SK-N-MC (cell line): ENCODE measurements around the gene SMC1B.
A peak's percentile ranks its signal among the peaks of the same experiment; 100 is the strongest.

ENCODE experiments used
- DNase-seq: peaks from one replicate; pipeline ENCODE4 v3.0.0-alpha.2; 2011; ENCODE audit warnings: low read depth, low spot score
- H3K27ac ChIP-seq: fragments of 200-600 bp; sonication (generic); 2 replicates; pipeline ENCODE4 v1.5.1; 2016; ENCODE audit warnings: mixed run types
- H3K36me3 ChIP-seq: fragments of 200-600 bp; sonication (generic); 2 replicates; pipeline ENCODE4 v1.6.1; 2017; ENCODE audit warnings: antibody characterized with exemption, low read length, mixed read lengths; ENCODE audit not compliant: insufficient read depth
- H3K4me3 ChIP-seq: fragments of 200-600 bp; sonication (generic); 2 replicates; pipeline ENCODE4 v1.5.1; 2016
- H3K9ac ChIP-seq: fragments of 200-600 bp; sonication (generic); 2 replicates; pipeline ENCODE4 v1.8.0; 2017; ENCODE audit warnings: mixed run types, mixed read lengths; ENCODE audit not compliant: insufficient read length
- H3K9me3 ChIP-seq: fragments of 200-600 bp; sonication (generic); 2 replicates; pipeline ENCODE4 v1.6.1; 2017; ENCODE audit warnings: low read depth, mild to moderate bottlenecking, antibody characterized with exemption, low read length, moderate library complexity, mixed read lengths
- EZH2 ChIP-seq: fragments of 200-600 bp; sonication (generic); IDR thresholded peaks from one replicate; pipeline ENCODE4 v1.6.1; 2017; ENCODE audit warnings: antibody characterized with exemption
- FOXP2 ChIP-seq: optimal IDR thresholded peaks from 2 replicates; pipeline ENCODE3; 2011; ENCODE audit warnings: mild to moderate bottlenecking, moderate library complexity; ENCODE audit not compliant: insufficient read depth; ENCODE audit errors: extremely low read length, control extremely low read depth
- POLR2AphosphoS5 ChIP-seq: IDR thresholded peaks from 2 replicates; pipeline ENCODE4 v1.6.1; 2012; ENCODE audit warnings: mild to moderate bottlenecking, low read depth, low read length, borderline replicate concordance

SMC1B gene

GRCh38 chr22:45318558-45319323 lies 94.7 kb downstream of the SMC1B start:
- no peaks in the 10 kb centered on the region for H3K9me3 ChIP-seq
- peak overlapping the region; percentile 45 for H3K4me3 ChIP-seq
- H3K9ac ChIP-seq, result peak overlapping the region; percentile 65
- peaks cover 14% of the 10 kb centered on the region; the same call in 1 of the 2 replicates for H3K36me3 ChIP-seq
- H3K27ac ChIP-seq, result peak overlapping the region; percentile 92
- DNase-seq, result no peak
- TF ChIP-seq POLR2AphosphoS5, result no peak
- no peak for TF ChIP-seq FOXP2
- TF ChIP-seq EZH2, result no peak

GRCh38 chr22:45318168-45318557 lies 95.2 kb downstream of the SMC1B start:
- Histone ChIP-seq H3K36me3 (peaks cover 8% of the 10 kb centered on the region; the same call in 1 of the 2 replicates), H3K9ac (no peak overlapping the region), H3K27ac (peak overlapping the region; percentile 92), H3K9me3 (no peaks in the 10 kb centered on the region), H3K4me3 (peak overlapping the region; percentile 45)
- peak; percentile 69 for DNase-seq
- TF ChIP-seq FOXP2 (no peak), EZH2 (no peak), POLR2AphosphoS5 (no peak)

DNA sequence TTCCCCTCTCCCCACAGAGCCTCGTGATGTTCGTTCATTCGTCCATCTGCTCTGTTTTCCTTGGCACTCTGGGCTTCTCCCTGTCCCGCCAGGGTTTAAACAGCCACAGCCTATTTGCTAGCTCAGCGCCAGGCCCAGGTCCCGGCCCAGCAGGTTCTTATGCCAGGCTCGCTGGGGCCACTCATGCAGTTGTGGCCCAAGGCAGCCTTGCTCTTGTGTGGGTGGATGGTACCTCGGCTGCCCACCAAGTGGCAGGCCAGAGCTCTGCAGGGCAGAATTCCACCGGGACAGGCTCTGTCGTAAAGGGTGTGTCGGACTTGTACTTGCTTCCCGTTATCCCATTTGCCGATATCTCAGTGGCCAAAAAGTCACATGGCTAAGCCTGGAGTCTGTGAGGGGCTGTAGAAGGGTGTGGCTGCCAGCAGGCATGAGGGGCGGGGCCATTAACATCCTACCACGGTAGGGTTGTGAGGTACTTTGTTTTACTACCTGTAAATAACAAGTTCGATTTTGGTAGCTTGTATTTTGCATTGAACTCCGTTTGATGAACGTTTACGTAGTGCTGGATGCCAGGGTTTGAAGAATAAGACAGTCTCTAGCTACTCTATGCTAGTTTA lies 95.7 kb downstream of the SMC1B start:
- no peak for DNase-seq

GRCh38 chr22:45316796-45317526 lies 96.4 kb downstream of the SMC1B start:
- no peak for DNase-seq
- Histone ChIP-seq H3K9ac (no peak overlapping the region), H3K27ac (0 out of 2 replicates have a peak overlapping the region, but pooled peaks have one; percentile 35), H3K36me3 (no peaks in the 10 kb centered on the region), H3K4me3 (no peak overlapping the region), H3K9me3 (no peaks in the 10 kb centered on the region)
- no peak for TF ChIP-seq POLR2AphosphoS5

More for the DNA sequence above, 95.7 kb downstream of the SMC1B start:
- no peak for TF ChIP-seq FOXP2
- TF ChIP-seq POLR2AphosphoS5, result no peak
- TF ChIP-seq EZH2, result no peak
- Histone ChIP-seq H3K4me3 (no peak overlapping the region), H3K27ac (peak overlapping the region; percentile 92), H3K9me3 (no peaks in the 10 kb centered on the region), H3K36me3 (peaks cover 4% of the 10 kb centered on the region; the same call in 1 of the 2 replicates), H3K9ac (no peak overlapping the region)

- H3K4me3 ChIP-seq, result no peak overlapping the region
- no peaks in the 10 kb centered on the region for H3K36me3 ChIP-seq
- H3K9me3 ChIP-seq, result no peaks in the 10 kb centered on the region
- no peak overlapping the region for H3K9ac ChIP-seq
- no peak overlapping the region for H3K27ac ChIP-seq
- DNase-seq, result no peak
- TF ChIP-seq FOXP2 (no peak), POLR2AphosphoS5 (no peak), EZH2 (no peak)
These were observed 98.6 kb downstream of the SMC1B start for GRCh38 chr22:45314786-45315185.

- no peak for DNase-seq
- no peaks in the 10 kb centered on the region for H3K36me3 ChIP-seq
- H3K27ac ChIP-seq, result no peak overlapping the region
- H3K9ac ChIP-seq, result no peak overlapping the region
- no peak for TF ChIP-seq POLR2AphosphoS5
- no peak for TF ChIP-seq EZH2
- TF ChIP-seq FOXP2, result no peak
- H3K4me3 ChIP-seq, result no peak overlapping the region
- no peaks in the 10 kb centered on the region for H3K9me3 ChIP-seq
These were observed 99.2 kb downstream of the SMC1B start for GRCh38 chr22:45314054-45314721.

- no peak overlapping the region for H3K4me3 ChIP-seq
- H3K27ac ChIP-seq, result no peak overlapping the region
- no peak for DNase-seq
- TF ChIP-seq FOXP2 (no peak), EZH2 (no peak), POLR2AphosphoS5 (no peak)
- H3K9me3 ChIP-seq, result no peaks in the 10 kb centered on the region
- H3K36me3 ChIP-seq, result no peaks in the 10 kb centered on the region
- H3K9ac ChIP-seq, result no peak overlapping the region
These were observed 100.5 kb downstream of the SMC1B start for GRCh38 chr22:45312856-45313255.

DNA sequence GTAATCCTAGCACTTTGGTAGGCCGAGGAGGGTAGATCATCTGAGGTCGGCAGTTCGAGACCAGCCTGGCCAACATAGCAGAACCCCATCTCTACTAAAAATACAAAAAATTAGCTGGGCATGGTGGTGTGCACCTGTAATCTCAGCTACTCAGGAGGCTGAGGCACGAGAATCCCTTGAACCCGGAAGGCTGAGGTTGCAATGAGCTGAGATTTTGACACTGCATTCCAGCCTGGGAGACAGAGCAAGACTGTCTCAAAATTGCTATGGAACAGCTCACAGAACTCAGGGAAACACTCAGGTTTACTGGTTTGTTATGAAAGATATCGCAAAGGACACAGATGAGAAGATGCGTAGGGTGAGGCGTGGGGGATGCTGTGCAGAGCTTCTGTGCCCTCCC lies 101.0 kb downstream of the SMC1B start:
- TF ChIP-seq POLR2AphosphoS5 (no peak), EZH2 (no peak), FOXP2 (no peak)
- no peak overlapping the region for H3K27ac ChIP-seq

More for the DNA sequence above, 101.0 kb downstream of the SMC1B start:
- no peak overlapping the region for H3K9ac ChIP-seq
- H3K9me3 ChIP-seq, result no peaks in the 10 kb centered on the region
- no peak for DNase-seq
- H3K4me3 ChIP-seq, result no peak overlapping the region
- no peaks in the 10 kb centered on the region for H3K36me3 ChIP-seq
